Uterus (tissue), 4 donors: Measurements from ENCODE around the gene RPRD1B. TPM values are rescaled to one million over a fixed set of nuclear protein-coding genes. Genes with fewer than 3 reads are reported as not detected.

Experiments used
- DNase-seq, 2 donors: peaks; one replicate each; pipeline ENCODE4 v3.0.0-alpha.2; 2019 to 2020
- H3K27ac ChIP-seq, 2 donors: fragments of 200-600 bp; sonication (generic); 1 replicate in 1 of 2; 2 replicates in 1 of 2; pipeline ENCODE4 v1.5.1; 2016 to 2018
- H3K27me3 ChIP-seq, 2 donors: fragments of 200-600 bp; sonication (generic); one replicate each; pipeline ENCODE4 v1.5.1; 2018 to 2019; ENCODE audit warnings: control low read depth in 1 of 2
- H3K36me3 ChIP-seq, 2 donors: fragments of 200-600 bp; sonication (generic); one replicate each; pipeline ENCODE4 v1.5.1; 2019; ENCODE audit warnings: control low read depth in 1 of 2
- H3K4me1 ChIP-seq, 2 donors: fragments of 200-600 bp; sonication (generic); one replicate each; pipeline ENCODE4 v1.5.1; 2018 to 2019; ENCODE audit warnings: control low read depth in 1 of 2
- H3K4me3 ChIP-seq, 2 donors: fragments of 200-600 bp; sonication (generic); 1 replicate in 1 of 2; 2 replicates in 1 of 2; pipeline ENCODE4 v1.5.1; 2018 to 2019; ENCODE audit warnings: mild to moderate bottlenecking in 1 of 2
- H3K9me3 ChIP-seq, 2 donors: fragments of 200-600 bp; sonication (generic); one replicate each; pipeline ENCODE4 v1.5.1; 2019; ENCODE audit warnings: control low read depth in 1 of 2
- POLR2A ChIP-seq, 2 donors: fragments of 450-650 bp; IDR thresholded peaks; one replicate each; pipeline ENCODE4 v1.6.1; 2016; ENCODE audit warnings: antibody characterized with exemption in 2 of 2, mild to moderate bottlenecking in 1 of 2, moderate library complexity in 1 of 2
- intact Hi-C: fragments of 100-400 bp; cut with DNase I; formaldehyde crosslinking; loops from one replicate; pipeline ENCODE4 v1.15.1; 2023; ENCODE audit warnings: low total_unique reads
- total RNA-seq, 4 donors: library from RNA; depleted of rRNA in 3 of 4; stranded (reverse); fragments of >200 nt in 3 of 4; gene quantifications; one replicate each; pipeline versions ENCODE4 v1.1.0 to v1.2.4, GENCODE V29; 2014 to 2023
- TF ChIP-seq, protein P1 (sequence below), 4 experiments: fragments of 200-600 bp in 2 of 4; fragments of 450-650 bp in 2 of 4; sonication (generic) in 2 of 4; IDR thresholded peaks; one replicate each; pipeline ENCODE4 v1.5.1; 2016 to 2019; ENCODE audit warnings: antibody characterized with exemption in 4 of 4, mild to moderate bottlenecking in 2 of 4, moderate library complexity in 1 of 4
- donor health status: DM: yes; HTN: yes; CAD: no.

RPRD1B gene
- total RNA-seq, 4 donors from 2014 or later: 7.9 to 71.3 (median 26.1) TPM

DNA sequence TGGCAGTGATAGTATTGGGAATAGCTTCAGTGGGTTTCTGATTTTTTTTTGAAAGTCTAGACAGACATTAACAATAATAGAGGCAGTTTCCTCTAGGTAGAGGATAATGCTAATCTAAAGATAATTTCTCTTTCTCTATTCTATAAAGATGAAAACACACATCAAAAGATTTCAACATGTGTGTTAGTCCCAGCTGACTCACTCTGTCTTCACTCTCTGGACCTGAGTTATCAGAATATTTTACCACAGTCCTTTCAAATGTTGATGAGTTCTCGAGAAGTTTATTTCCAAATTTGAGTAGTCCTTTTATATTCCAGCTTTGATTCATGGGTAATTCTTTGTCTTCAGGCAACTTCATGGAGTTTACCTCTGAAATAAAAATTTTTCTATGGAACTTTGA lies 17.1 kb downstream of the RPRD1B start:
- no peak overlapping the region for H3K4me3 ChIP-seq
- TF ChIP-seq, protein P1, sequence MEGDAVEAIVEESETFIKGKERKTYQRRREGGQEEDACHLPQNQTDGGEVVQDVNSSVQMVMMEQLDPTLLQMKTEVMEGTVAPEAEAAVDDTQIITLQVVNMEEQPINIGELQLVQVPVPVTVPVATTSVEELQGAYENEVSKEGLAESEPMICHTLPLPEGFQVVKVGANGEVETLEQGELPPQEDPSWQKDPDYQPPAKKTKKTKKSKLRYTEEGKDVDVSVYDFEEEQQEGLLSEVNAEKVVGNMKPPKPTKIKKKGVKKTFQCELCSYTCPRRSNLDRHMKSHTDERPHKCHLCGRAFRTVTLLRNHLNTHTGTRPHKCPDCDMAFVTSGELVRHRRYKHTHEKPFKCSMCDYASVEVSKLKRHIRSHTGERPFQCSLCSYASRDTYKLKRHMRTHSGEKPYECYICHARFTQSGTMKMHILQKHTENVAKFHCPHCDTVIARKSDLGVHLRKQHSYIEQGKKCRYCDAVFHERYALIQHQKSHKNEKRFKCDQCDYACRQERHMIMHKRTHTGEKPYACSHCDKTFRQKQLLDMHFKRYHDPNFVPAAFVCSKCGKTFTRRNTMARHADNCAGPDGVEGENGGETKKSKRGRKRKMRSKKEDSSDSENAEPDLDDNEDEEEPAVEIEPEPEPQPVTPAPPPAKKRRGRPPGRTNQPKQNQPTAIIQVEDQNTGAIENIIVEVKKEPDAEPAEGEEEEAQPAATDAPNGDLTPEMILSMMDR (IDR thresholded peaks at IDR 0.05): no peak
- TF ChIP-seq POLR2A (IDR thresholded peaks at IDR 0.05): no peak
- H3K27ac ChIP-seq: no peak overlapping the region
- H3K27me3 ChIP-seq: no peaks in the 10 kb centered on the region
- no peaks in the 10 kb centered on the region for H3K4me1 ChIP-seq
- DNase-seq: no peak
- no peaks in the 10 kb centered on the region for H3K36me3 ChIP-seq
- intact Hi-C loops: no loop called here
- no peaks in the 10 kb centered on the region for H3K9me3 ChIP-seq

DNA sequence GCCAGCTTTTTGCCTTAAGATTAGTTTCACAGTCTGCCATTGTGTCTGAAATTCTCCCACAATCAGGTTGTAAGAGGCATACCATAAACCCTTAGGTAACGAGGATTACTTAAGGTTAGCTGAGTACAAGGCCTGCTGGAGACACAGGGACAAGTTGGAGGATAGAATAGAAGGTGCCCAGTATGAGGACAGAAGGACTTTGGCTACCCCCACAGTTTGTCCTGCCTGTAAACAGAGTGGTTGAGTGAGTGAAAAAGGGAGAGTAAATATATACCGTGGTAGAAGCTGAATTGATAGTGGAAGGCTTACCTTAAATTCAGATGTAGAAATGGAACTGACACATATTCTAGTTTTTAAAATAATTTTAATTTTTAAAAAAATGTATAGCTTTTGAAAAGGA lies 19.3 kb downstream of the RPRD1B start:
- Histone ChIP-seq H3K36me3 (no peaks in the 10 kb centered on the region), H3K4me3 (no peak overlapping the region), H3K27ac (no peak overlapping the region), H3K27me3 (no peaks in the 10 kb centered on the region), H3K4me1 (peaks cover 0 to 4% of the 10 kb centered on the region in 2 donors), H3K9me3 (no peaks in the 10 kb centered on the region)
- DNase-seq: no peak
- TF ChIP-seq, protein P1 (IDR thresholded peaks at IDR 0.05): no peak
- TF ChIP-seq POLR2A (IDR thresholded peaks at IDR 0.05): no peak
- intact Hi-C loops: no loop called here

DNA sequence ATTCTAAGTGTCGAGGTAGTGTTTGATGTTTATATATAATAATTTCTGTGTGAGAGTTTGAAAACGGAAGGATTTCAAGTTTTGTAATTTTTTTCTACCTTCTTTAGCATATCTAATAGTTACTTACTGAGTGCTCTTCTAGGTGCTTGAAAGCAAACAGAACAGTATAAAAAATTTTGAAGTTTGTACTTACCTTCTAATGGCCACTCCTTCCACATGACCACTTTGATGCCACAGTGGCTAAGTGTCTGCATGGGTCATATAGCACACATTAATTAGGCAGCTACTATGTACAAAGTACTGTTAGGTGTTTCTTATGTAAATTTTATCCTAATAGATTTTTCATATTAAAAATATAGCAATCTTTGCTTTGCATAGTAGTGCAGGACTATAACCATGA lies 21.1 kb downstream of the RPRD1B start:
- no peaks in the 10 kb centered on the region for H3K9me3 ChIP-seq
- DNase-seq: no peak
- H3K27me3 ChIP-seq: no peaks in the 10 kb centered on the region
- H3K36me3 ChIP-seq: no peaks in the 10 kb centered on the region
- peaks cover 0 to 4% of the 10 kb centered on the region in 2 donors for H3K4me1 ChIP-seq
- intact Hi-C loops: loop anchor here (5.0 kb wide), 1 partner anchor 163 kb away; no protein-coding TSS in a partner anchor
- H3K27ac ChIP-seq: no peak overlapping the region
- TF ChIP-seq POLR2A (IDR thresholded peaks at IDR 0.05): no peak
- TF ChIP-seq, protein P1 (IDR thresholded peaks at IDR 0.05): no peak
- H3K4me3 ChIP-seq: no peak overlapping the region

DNA sequence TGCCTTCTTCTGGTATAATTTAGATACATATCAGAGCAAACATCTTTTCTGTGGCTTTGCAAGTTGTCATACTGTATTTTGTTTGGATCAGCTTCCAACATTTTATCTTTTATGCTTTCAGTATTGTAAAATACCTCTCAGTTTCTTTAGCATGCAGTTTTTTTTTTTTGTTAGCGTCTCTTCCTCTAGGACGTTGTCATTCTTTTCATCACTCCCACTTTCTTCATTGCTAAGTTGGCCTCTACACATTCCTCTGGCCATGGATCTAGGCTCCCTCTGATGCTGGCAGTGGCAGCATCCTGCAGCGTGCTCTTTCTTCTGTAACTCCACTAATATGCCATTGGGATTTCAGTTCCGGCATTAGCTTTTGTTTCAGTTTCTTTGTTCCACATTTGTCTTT lies 21.7 kb downstream of the RPRD1B start:
- Histone ChIP-seq H3K9me3 (no peaks in the 10 kb centered on the region), H3K4me3 (no peak overlapping the region), H3K36me3 (no peaks in the 10 kb centered on the region), H3K27me3 (no peaks in the 10 kb centered on the region), H3K27ac (no peak overlapping the region), H3K4me1 (peaks cover 0 to 4% of the 10 kb centered on the region in 2 donors)
- DNase-seq: no peak
- TF ChIP-seq, protein P1 (IDR thresholded peaks at IDR 0.05): no peak
- no peak for TF ChIP-seq POLR2A (IDR thresholded peaks at IDR 0.05)
- intact Hi-C loops: loop anchor here (5.0 kb wide), 1 partner anchor 162 kb away; no protein-coding TSS in a partner anchor

DNA sequence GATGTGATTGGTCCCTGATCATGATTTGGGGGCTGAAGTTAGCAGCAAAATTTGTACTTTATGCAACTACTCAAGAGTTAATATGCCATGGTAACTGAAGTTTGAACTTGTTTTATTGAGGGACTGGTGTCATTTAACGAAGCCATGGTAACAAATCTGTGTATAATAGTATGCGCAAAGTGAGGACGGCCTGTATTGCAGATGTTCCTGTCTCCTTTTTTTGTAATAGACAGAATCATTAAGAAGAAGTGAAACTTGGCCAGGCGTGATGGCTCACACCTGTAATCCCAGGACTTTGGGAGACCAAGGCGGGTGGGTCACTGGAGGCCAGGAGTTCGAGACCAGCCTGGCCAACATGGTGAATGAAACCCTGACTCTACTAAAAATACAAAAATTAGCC lies 22.3 kb downstream of the RPRD1B start:
- no peaks in the 10 kb centered on the region for H3K36me3 ChIP-seq
- no peaks in the 10 kb centered on the region for H3K9me3 ChIP-seq
- peaks cover 0 to 4% of the 10 kb centered on the region in 2 donors for H3K4me1 ChIP-seq
- intact Hi-C loops: loop anchor here (5.0 kb wide), 1 partner anchor 161 kb away; no protein-coding TSS in a partner anchor
- no peak for DNase-seq
- TF ChIP-seq, protein P1 (IDR thresholded peaks at IDR 0.05): no peak
- no peak for TF ChIP-seq POLR2A (IDR thresholded peaks at IDR 0.05)
- H3K27me3 ChIP-seq: no peaks in the 10 kb centered on the region
- H3K4me3 ChIP-seq: no peak overlapping the region
- no peak overlapping the region for H3K27ac ChIP-seq
